ENCODE data around the gene BCKDHB. TPM values are rescaled to one million over a fixed set of nuclear protein-coding genes. Genes with fewer than 3 reads are reported as not detected.

Gene BCKDHB
- total and polyA plus RNA-seq, 9 donors, result 12.0 to 33.4 (median 18.7) TPM

GRCh38 chr6:80088637-80089036, 17.8 kb upstream of the BCKDHB start:
- no peaks in the 10 kb centered on the region for H3K27me3 ChIP-seq
- no peaks in the 10 kb centered on the region for H3K36me3 ChIP-seq
- no peaks in the 10 kb centered on the region for H3K4me1 ChIP-seq (ENCODE audit: insufficient read depth)
- no peak overlapping the region for H3K4me3 ChIP-seq
- intact Hi-C loops (cut with DNase I), result no loop called here
- no peak overlapping the region for H3K27ac ChIP-seq
- no peak for DNase-seq
- 84 to 92% (median 86%) methylated on average over 6 of the region's 6 CpGs for WGBS, 3 donors
- no peak for TF ChIP-seq EP300 (IDR thresholded peaks at IDR 0.05)
- TF ChIP-seq, protein P1, sequence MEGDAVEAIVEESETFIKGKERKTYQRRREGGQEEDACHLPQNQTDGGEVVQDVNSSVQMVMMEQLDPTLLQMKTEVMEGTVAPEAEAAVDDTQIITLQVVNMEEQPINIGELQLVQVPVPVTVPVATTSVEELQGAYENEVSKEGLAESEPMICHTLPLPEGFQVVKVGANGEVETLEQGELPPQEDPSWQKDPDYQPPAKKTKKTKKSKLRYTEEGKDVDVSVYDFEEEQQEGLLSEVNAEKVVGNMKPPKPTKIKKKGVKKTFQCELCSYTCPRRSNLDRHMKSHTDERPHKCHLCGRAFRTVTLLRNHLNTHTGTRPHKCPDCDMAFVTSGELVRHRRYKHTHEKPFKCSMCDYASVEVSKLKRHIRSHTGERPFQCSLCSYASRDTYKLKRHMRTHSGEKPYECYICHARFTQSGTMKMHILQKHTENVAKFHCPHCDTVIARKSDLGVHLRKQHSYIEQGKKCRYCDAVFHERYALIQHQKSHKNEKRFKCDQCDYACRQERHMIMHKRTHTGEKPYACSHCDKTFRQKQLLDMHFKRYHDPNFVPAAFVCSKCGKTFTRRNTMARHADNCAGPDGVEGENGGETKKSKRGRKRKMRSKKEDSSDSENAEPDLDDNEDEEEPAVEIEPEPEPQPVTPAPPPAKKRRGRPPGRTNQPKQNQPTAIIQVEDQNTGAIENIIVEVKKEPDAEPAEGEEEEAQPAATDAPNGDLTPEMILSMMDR (IDR thresholded peaks at IDR 0.05), result no peak
- TF ChIP-seq POLR2A (IDR thresholded peaks at IDR 0.05), result no peak
- no peaks in the 10 kb centered on the region for H3K9me3 ChIP-seq

GRCh38 chr6:80091506-80091905, 15.0 kb upstream of the BCKDHB start:
- no peaks in the 10 kb centered on the region for H3K27me3 ChIP-seq
- intact Hi-C loops (cut with DNase I), result no loop called here
- no peak for DNase-seq
- H3K9me3 ChIP-seq, result no peaks in the 10 kb centered on the region
- H3K4me3 ChIP-seq, result no peak overlapping the region
- no peaks in the 10 kb centered on the region for H3K36me3 ChIP-seq
- H3K4me1 ChIP-seq (ENCODE audit: insufficient read depth), result no peaks in the 10 kb centered on the region
- TF ChIP-seq, protein P1 (IDR thresholded peaks at IDR 0.05), result no peak
- no peak for TF ChIP-seq POLR2A (IDR thresholded peaks at IDR 0.05)
- TF ChIP-seq EP300 (IDR thresholded peaks at IDR 0.05), result no peak
- no peak overlapping the region for H3K27ac ChIP-seq

GRCh38 chr6:80094017-80094416, 12.5 kb upstream of the BCKDHB start:
- Histone ChIP-seq H3K27ac (no peak overlapping the region), H3K27me3 (no peaks in the 10 kb centered on the region), H3K36me3 (no peaks in the 10 kb centered on the region), H3K9me3 (no peaks in the 10 kb centered on the region), H3K4me1 (ENCODE audit: insufficient read depth) (no peaks in the 10 kb centered on the region), H3K4me3 (no peak overlapping the region)
- TF ChIP-seq, protein P1 (IDR thresholded peaks at IDR 0.05), result peak in 2 of 3 donors; percentile 13
- TF ChIP-seq EP300 (IDR thresholded peaks at IDR 0.05), result no peak
- DNase-seq, result no peak
- 0 to 5% (median 5%) methylated on average over 2 of the region's 2 CpGs for WGBS, 3 donors
- intact Hi-C loops (cut with DNase I), result no loop called here

- 63 to 66% (median 63%) methylated on average over 3 of the region's 3 CpGs for WGBS, 3 donors
- Histone ChIP-seq H3K9me3 (no peaks in the 10 kb centered on the region), H3K27ac (no peak overlapping the region), H3K4me3 (no peak overlapping the region), H3K4me1 (ENCODE audit: insufficient read depth) (no peaks in the 10 kb centered on the region), H3K27me3 (no peaks in the 10 kb centered on the region), H3K36me3 (no peaks in the 10 kb centered on the region)
- TF ChIP-seq POLR2A (IDR thresholded peaks at IDR 0.05), result no peak
- no peak for TF ChIP-seq EP300 (IDR thresholded peaks at IDR 0.05)
- TF ChIP-seq, protein P1 (IDR thresholded peaks at IDR 0.05), result no peak
- DNase-seq, result no peak
- intact Hi-C loops (cut with DNase I), result no loop called here
Observed at GRCh38 chr6:80095600-80095999, 10.9 kb upstream of the BCKDHB start.

- intact Hi-C loops (cut with DNase I), result no loop called here
- no peak for TF ChIP-seq EP300 (IDR thresholded peaks at IDR 0.05)
- TF ChIP-seq, protein P1 (IDR thresholded peaks at IDR 0.05), result no peak
- no peak for TF ChIP-seq POLR2A (IDR thresholded peaks at IDR 0.05)
- no peaks in the 10 kb centered on the region for H3K27me3 ChIP-seq
- H3K27ac ChIP-seq, result no peak overlapping the region
- H3K4me1 ChIP-seq (ENCODE audit: insufficient read depth), result no peaks in the 10 kb centered on the region
- H3K9me3 ChIP-seq, result no peaks in the 10 kb centered on the region
- no peak for DNase-seq
- H3K36me3 ChIP-seq, result no peaks in the 10 kb centered on the region
- H3K4me3 ChIP-seq, result no peak overlapping the region
Observed at GRCh38 chr6:80098392-80098791, 8.1 kb upstream of the BCKDHB start.
